ENCODE data around the gene RAB21.

Gene RAB21

GRCh38 chr12:71754461-71755145, at the start of gene RAB21:
Gene RAB21, plus strand, starts transcription at chr12:71754863. Its CDS starts 267 bp downstream, at chr12:71755130.
- peak; percentile 92 to 97 for DNase-seq

- no peak for DNase-seq
These were observed 49.7 kb upstream of the RAB21 start for GRCh38 chr12:71704920-71705319.

DNA sequence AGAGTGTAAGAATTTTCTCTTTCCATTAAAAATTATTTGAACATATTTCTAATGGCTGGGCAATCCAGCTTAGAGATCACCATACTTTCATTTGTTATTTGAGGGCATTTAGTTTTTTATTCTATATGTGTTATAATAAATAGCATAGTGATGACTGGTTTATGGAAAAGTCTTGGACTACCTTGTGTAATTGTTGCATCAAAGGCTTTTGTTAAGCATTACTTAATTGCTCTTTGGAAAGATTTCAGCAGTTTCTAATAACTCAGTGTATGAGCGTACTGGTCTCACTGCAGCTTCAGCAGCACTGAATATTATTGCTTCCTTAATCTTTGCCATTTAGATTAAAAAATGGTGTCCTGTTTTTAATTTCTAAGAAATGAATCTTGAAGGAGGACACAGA, 46.0 kb upstream of the RAB21 start:
- DNase-seq: no peak

GRCh38 chr12:71710276-71711125, 44.2 kb upstream of the RAB21 start:
- DNase-seq: peak; percentile 49 to 72

- DNase-seq: no peak
These were observed 36.1 kb upstream of the RAB21 start for GRCh38 chr12:71718611-71719010.

- no peak for DNase-seq
These were observed 34.9 kb upstream of the RAB21 start for GRCh38 chr12:71719647-71720370.

- DNase-seq: no peak
These were observed 32.7 kb upstream of the RAB21 start for GRCh38 chr12:71721783-71722505.

DNA sequence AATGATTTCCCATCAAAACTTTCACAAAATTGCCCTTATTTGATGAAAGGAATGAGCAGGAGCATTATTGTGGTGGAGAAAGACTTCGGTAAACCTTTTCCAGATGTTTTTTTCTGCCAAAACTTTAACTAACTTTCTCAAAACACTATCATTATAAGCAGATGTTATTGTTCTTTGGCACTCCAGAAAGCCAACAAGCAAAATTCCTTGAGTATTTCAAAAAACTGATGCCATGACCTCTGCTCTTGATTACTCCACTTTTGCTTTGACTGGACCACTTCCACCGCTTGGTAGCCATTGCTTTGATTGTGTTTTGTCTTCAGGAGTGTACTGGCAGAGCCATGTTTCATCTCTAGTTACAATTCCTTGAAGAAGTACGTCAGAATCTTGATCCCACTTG, 29.7 kb upstream of the RAB21 start:
- DNase-seq: no peak

- DNase-seq: no peak
These were observed 28.1 kb upstream of the RAB21 start for GRCh38 chr12:71726548-71726947.

GRCh38 chr12:71727958-71728357, 26.7 kb upstream of the RAB21 start:
- no peak for DNase-seq

- no peak for DNase-seq
These were observed 23.7 kb upstream of the RAB21 start for GRCh38 chr12:71730936-71731335.

DNA sequence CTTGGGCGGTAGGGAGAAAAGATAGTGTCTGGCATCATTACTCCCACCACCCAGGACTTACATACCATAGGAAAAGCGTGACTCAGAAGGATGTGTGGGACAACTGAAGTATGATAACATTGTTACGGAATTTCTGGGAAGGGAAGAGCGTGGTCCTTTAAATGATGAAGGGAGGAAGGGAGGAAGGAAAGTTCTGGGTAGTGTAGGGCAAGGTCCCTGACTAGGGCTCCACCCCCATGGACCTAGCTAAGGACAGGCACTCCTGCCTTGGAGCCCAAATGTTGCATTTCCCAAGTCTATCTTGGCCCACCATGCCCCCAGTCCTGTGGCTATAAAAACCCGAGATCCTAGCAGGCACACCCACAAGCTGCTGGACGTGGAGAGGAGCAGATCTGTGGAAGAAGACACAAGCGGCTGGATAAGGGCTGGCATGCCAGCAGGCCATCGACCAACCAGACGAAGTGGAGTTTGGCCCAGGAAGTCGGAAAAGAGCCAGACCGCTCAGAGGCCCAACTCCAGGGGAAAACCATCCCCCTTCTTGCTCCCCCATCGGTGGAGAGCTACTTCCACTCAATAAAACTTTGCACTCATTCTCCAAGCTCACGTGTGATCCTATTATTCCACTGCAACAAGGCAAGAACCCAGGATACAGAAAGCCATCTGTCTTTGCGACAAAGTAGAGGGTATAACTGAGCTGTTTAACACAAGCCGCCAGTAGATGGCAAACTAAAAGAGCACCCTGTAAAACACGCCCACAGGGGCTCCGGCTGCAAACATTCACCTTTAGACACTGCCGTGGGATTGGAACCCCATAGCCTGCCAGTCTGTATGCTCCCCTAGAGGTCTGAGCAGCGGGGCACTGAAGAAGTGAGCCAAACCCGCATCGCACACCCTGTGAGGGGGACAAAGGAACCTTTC, 23.0 kb upstream of the RAB21 start:
- no peak for DNase-seq

DNA sequence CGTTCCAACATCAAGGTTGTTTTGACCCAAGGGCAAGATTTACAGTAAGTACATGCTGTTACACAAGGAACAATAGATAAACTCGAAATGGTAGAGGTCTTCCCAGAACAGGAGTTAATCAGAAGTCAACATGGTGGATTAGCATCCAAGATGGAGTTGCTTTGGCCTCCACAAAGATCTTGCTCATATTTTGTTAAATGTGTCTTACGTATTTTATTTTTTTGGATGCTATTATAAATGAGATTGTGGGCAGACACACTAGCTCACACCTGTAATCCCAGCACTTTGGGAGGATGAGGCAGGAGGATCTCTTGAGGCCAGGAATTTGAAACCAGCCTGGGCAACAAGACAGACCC, 22.3 kb upstream of the RAB21 start:
- DNase-seq: no peak

GRCh38 chr12:71737197-71737596, 17.5 kb upstream of the RAB21 start:
- DNase-seq: no peak

DNA sequence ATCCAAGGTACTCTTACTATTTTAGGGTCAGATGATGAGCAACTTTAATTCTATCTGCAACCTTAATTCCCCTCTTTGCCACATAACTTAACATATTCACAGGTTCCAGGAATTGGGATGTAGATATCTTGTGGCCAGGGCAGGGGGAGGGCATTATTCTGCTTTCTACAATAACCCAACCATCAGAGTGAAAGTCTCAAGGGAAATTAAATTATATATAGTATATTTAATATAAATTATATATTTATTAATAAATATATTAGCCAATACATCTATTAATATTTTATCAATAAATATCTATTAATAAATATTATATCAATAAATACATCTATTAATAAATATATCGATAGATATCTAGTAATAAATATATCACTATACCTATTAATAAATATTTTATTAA, 11.7 kb upstream of the RAB21 start:
- no peak for DNase-seq

- no peak for DNase-seq
These were observed 10.0 kb upstream of the RAB21 start for GRCh38 chr12:71744522-71745300.

DNA sequence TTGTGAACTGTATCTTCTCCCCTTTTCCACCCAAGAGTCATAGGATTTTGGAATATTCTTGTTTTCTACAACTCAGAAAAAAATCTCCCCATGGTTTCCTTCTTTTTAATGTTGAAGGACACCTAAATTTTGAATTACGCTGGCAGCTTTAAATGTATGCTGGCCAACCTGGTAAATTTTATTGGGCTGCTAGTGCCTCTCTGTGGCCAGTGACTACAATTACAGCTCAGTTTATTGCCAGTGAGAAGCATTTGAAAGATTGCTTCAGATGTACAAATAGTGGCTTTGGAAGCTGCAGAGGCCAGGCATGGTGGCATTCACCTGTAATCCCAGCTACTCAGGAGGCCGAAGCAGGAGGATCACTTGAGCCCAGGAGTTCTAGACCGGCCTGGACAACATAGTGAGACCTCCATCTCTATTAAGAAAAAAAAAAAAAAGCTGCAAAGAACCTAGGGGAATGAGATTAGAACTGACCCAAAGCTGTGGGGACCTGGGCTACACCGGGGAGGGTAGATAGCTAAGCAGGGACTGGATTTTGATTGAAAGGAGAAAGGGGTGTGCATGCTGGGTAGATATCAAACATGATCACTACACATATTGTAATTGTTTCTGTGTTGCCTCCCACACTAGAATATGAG, 7.6 kb upstream of the RAB21 start:
- peak in 1 of 2 experiments; percentile 70 for DNase-seq

- no peak for DNase-seq
These were observed 6.4 kb upstream of the RAB21 start for GRCh38 chr12:71748081-71748850.

- DNase-seq: no peak
These were observed 5.0 kb upstream of the RAB21 start for GRCh38 chr12:71749666-71750065.

DNA sequence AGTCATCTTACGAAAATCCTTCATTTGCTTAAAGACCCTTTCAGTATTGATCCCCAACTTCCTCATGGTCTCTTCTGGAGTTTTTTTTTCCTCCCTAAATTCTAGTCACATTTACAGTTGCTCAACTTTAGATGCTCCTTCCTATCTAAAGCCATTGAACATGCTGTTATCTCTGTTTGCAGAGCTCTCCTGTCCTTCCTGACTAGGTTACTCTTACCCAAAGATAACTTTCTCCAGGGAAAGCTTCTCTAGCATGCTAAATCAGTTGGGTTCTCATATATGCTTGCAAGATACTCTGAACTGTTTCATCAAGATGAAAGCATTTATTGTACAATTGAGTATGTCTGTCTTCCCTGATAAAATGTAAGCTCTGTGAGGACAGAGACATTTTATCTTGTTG, 1.8 kb upstream of the RAB21 start:
- no peak for DNase-seq
